ENCODE measurements around the gene ZNF683. TPM values are rescaled to one million over a fixed set of nuclear protein-coding genes. Genes with fewer than 3 reads are reported as not detected.
"Not testable (repeated sequence)": the region's sequence is repeated elsewhere in the genome, so short reads cannot be mapped to it uniquely, and the experiment has no call there.

The ZNF683 gene
- not detected for total RNA-seq
- long read RNA-seq, result 0 reads

GRCh38 chr1:26372611-26373010 lies at the start of gene ZNF683:
Gene ZNF683 (minus strand): TSS chr1:26372750. CDS start chr1:26368571, 4,179 bp downstream.
- intact Hi-C loops (cut with DNase I); DNase-seq (ENCODE audit: low spot score): not testable (repeated sequence)

GRCh38 chr1:26419494-26419893 lies 46.9 kb upstream of the ZNF683 start:
- no peak for DNase-seq (ENCODE audit: low spot score)
- intact Hi-C loops (cut with DNase I), result loop anchor here (10.0 kb wide), 1 partner anchor 385 kb away; no protein-coding TSS in a partner anchor

- intact Hi-C loops (cut with DNase I), result loop anchor here (10.0 kb wide), 1 partner anchor 384 kb away; no protein-coding TSS in a partner anchor
Measured at GRCh38 chr1:26418865-26419349, 46.4 kb upstream of the ZNF683 start.

GRCh38 chr1:26417111-26417759 lies 44.7 kb upstream of the ZNF683 start:
- DNase-seq (ENCODE audit: low spot score), result peak; percentile 89
- intact Hi-C loops (cut with DNase I), result loop anchor here (10.0 kb wide), 1 partner anchor 382 kb away; no protein-coding TSS in a partner anchor

More at GRCh38 chr1:26418865-26419349, 46.4 kb upstream of the ZNF683 start:
- no peak for DNase-seq (ENCODE audit: low spot score)

- no peak for DNase-seq (ENCODE audit: low spot score)
- intact Hi-C loops (cut with DNase I), result loop anchor here (10.0 kb wide), 1 partner anchor 378 kb away; no protein-coding TSS in a partner anchor
Measured at GRCh38 chr1:26413031-26413430, 40.5 kb upstream of the ZNF683 start.

GRCh38 chr1:26412180-26412840 lies 39.8 kb upstream of the ZNF683 start:
- no peak for DNase-seq (ENCODE audit: low spot score)
- intact Hi-C loops (cut with DNase I), result loop anchor here (10.0 kb wide), 1 partner anchor 378 kb away; no protein-coding TSS in a partner anchor

- intact Hi-C loops (cut with DNase I), result loop anchor here (10.0 kb wide), 1 partner anchor 377 kb away; no protein-coding TSS in a partner anchor
- no peak for DNase-seq (ENCODE audit: low spot score)
Measured at GRCh38 chr1:26411624-26412074, 39.1 kb upstream of the ZNF683 start.

- no peak for DNase-seq (ENCODE audit: low spot score)
- intact Hi-C loops (cut with DNase I), result loop anchor here (10.0 kb wide), 1 partner anchor 376 kb away; no protein-coding TSS in a partner anchor
Measured at GRCh38 chr1:26410706-26411623, 38.4 kb upstream of the ZNF683 start, which contains the start of gene LIN28A. Gene LIN28A (plus strand): TSS chr1:26410817. CDS start chr1:26410892, 75 bp downstream.

- DNase-seq (ENCODE audit: low spot score), result no peak
- intact Hi-C loops (cut with DNase I), result no loop called here
Measured at GRCh38 chr1:26409191-26409807, 36.7 kb upstream of the ZNF683 start.

GRCh38 chr1:26408604-26409003 lies 36.1 kb upstream of the ZNF683 start:
- intact Hi-C loops (cut with DNase I), result no loop called here
- DNase-seq (ENCODE audit: low spot score), result peak; percentile 79

- DNase-seq (ENCODE audit: low spot score), result no peak
- intact Hi-C loops (cut with DNase I), result no loop called here
Measured at GRCh38 chr1:26405281-26405915, 32.8 kb upstream of the ZNF683 start.

- DNase-seq (ENCODE audit: low spot score), result no peak
- intact Hi-C loops (cut with DNase I), result no loop called here
Measured at GRCh38 chr1:26404641-26405040, 32.1 kb upstream of the ZNF683 start.

- DNase-seq (ENCODE audit: low spot score), result no peak
- intact Hi-C loops (cut with DNase I), result no loop called here
Measured at GRCh38 chr1:26403656-26404055, 31.1 kb upstream of the ZNF683 start.

- intact Hi-C loops (cut with DNase I), result no loop called here
- DNase-seq (ENCODE audit: low spot score), result no peak
Measured at GRCh38 chr1:26401891-26402290, 29.3 kb upstream of the ZNF683 start.

GRCh38 chr1:26399034-26399433 lies 26.5 kb upstream of the ZNF683 start:
- no peak for DNase-seq (ENCODE audit: low spot score)
- intact Hi-C loops (cut with DNase I), result no loop called here

GRCh38 chr1:26395754-26396153 lies 23.2 kb upstream of the ZNF683 start:
- intact Hi-C loops (cut with DNase I), result no loop called here
- no peak for DNase-seq (ENCODE audit: low spot score)

- intact Hi-C loops (cut with DNase I), result no loop called here
- DNase-seq (ENCODE audit: low spot score), result no peak
Measured at GRCh38 chr1:26391450-26391849, 18.9 kb upstream of the ZNF683 start.

- intact Hi-C loops (cut with DNase I), result no loop called here
- DNase-seq (ENCODE audit: low spot score), result no peak
Measured at GRCh38 chr1:26389604-26390247, 17.2 kb upstream of the ZNF683 start.

All from cardiac septum (tissue), 1 donor.